HCT116 (cell line): Measurements from ENCODE around the gene LRRC51.

Source experiments
- CEBPB ChIP-seq: IDR thresholded peaks from 2 replicates; pipeline ENCODE4 v1.6.1; 2012; ENCODE audit warnings: low read depth
- EZH2phosphoT487 ChIP-seq: fragments of 200-600 bp; IDR thresholded peaks from 2 replicates; pipeline ENCODE4 v1.6.1; 2018; ENCODE audit warnings: antibody characterized with exemption, borderline replicate concordance
- POLR2A ChIP-seq: IDR thresholded peaks from 2 replicates; pipeline ENCODE4 v1.7.0; 2011; ENCODE audit warnings: borderline replicate concordance; ENCODE audit not compliant: insufficient read depth, insufficient read length; ENCODE audit errors: extremely low read depth
- POLR2AphosphoS5 ChIP-seq: IDR thresholded peaks from 2 replicates; pipeline ENCODE4 v1.6.1; 2011; ENCODE audit warnings: mild to moderate bottlenecking, low read depth, low read length, moderate library complexity
- SP1 ChIP-seq: IDR thresholded peaks from 2 replicates; pipeline ENCODE4 v1.6.1; 2012; ENCODE audit warnings: low read depth
- YY1 ChIP-seq: IDR thresholded peaks from 2 replicates; pipeline ENCODE4 v1.6.1; 2011; ENCODE audit warnings: low read length, low read depth, moderate library complexity, mild to moderate bottlenecking; ENCODE audit not compliant: insufficient replicate concordance; ENCODE audit errors: extremely low read depth
- ZFX ChIP-seq: fragments of 450-650 bp; IDR thresholded peaks from 2 replicates; pipeline ENCODE4 v1.6.1; 2017
- TF ChIP-seq, protein P1 (sequence below), 3 experiments: fragments of 200-600 bp in 1 of 3; sonication (generic) in 1 of 3; IDR thresholded peaks in 2 of 3; conservative IDR thresholded peaks in 1 of 3; 2 replicates each; pipeline ENCODE4 v1.5.1; 2012 to 2017; ENCODE audit warnings: low read depth in 2 of 3, low read length in 2 of 3, antibody characterized with exemption in 1 of 3, borderline replicate concordance in 1 of 3, control low read depth in 1 of 3, mild to moderate bottlenecking in 1 of 3, mixed read lengths in 1 of 3, mixed run types in 1 of 3, moderate library complexity in 1 of 3; ENCODE audit not compliant: insufficient read depth in 1 of 3
- TF ChIP-seq, protein P2 (sequence below): IDR thresholded peaks from 2 replicates; pipeline ENCODE4 v1.6.1; 2011; ENCODE audit warnings: mild to moderate bottlenecking, low read length, moderate library complexity; ENCODE audit not compliant: insufficient replicate concordance; ENCODE audit errors: extremely low read depth

DNA sequence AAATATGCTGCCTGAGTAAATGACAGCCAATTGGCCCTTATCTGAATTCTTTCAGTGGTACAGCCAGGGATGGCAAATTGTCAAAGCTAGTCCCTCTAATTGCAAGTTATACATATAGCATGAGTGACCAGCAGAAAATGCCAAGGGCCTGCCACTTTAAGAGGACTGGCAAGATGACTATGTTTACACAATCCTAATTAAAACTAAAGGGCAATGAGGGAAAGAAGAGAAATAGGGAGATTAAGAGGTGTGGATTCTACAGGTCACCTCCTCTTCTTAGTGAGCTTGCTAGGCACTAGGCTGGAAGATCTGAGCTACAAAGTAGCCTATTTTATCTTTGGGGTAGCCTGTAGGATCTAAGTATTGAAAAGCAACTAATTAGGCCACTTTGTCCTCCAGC lies 13.8 kb upstream of the LRRC51 start:
- no peak for TF ChIP-seq YY1
- TF ChIP-seq, protein P1, sequence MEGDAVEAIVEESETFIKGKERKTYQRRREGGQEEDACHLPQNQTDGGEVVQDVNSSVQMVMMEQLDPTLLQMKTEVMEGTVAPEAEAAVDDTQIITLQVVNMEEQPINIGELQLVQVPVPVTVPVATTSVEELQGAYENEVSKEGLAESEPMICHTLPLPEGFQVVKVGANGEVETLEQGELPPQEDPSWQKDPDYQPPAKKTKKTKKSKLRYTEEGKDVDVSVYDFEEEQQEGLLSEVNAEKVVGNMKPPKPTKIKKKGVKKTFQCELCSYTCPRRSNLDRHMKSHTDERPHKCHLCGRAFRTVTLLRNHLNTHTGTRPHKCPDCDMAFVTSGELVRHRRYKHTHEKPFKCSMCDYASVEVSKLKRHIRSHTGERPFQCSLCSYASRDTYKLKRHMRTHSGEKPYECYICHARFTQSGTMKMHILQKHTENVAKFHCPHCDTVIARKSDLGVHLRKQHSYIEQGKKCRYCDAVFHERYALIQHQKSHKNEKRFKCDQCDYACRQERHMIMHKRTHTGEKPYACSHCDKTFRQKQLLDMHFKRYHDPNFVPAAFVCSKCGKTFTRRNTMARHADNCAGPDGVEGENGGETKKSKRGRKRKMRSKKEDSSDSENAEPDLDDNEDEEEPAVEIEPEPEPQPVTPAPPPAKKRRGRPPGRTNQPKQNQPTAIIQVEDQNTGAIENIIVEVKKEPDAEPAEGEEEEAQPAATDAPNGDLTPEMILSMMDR (IDR thresholded peaks at IDR 0.05 in 2 of 3, conservative IDR thresholded peaks at IDR 0.05 in 1 of 3; ENCODE audit: borderline replicate concordance in 1 of 3, insufficient read depth in 1 of 3, low read depth in 2 of 3, low read length in 2 of 3) = no peak
- no peak for TF ChIP-seq POLR2A
- TF ChIP-seq SP1 = no peak
- no peak for TF ChIP-seq CEBPB
- no peak for TF ChIP-seq EZH2phosphoT487
- TF ChIP-seq ZFX = no peak
- TF ChIP-seq, protein P2, sequence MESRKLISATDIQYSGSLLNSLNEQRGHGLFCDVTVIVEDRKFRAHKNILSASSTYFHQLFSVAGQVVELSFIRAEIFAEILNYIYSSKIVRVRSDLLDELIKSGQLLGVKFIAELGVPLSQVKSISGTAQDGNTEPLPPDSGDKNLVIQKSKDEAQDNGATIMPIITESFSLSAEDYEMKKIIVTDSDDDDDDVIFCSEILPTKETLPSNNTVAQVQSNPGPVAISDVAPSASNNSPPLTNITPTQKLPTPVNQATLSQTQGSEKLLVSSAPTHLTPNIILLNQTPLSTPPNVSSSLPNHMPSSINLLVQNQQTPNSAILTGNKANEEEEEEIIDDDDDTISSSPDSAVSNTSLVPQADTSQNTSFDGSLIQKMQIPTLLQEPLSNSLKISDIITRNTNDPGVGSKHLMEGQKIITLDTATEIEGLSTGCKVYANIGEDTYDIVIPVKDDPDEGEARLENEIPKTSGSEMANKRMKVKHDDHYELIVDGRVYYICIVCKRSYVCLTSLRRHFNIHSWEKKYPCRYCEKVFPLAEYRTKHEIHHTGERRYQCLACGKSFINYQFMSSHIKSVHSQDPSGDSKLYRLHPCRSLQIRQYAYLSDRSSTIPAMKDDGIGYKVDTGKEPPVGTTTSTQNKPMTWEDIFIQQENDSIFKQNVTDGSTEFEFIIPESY = no peak
- TF ChIP-seq POLR2AphosphoS5 = no peak
